HG02759 (cell line): Measurements from ENCODE around the gene SLC22A12.

Experiments used
- ATAC-seq: cut with Tn5 transposase; IDR thresholded peaks from one replicate; pipeline ENCODE4 v1.9.1; 2021; ENCODE audit warnings: mild to moderate bottlenecking, moderate library complexity; ENCODE audit not compliant: unreplicated experiment

The SLC22A12 gene

GRCh38 chr11:64602466-64603070, 11.5 kb downstream of the SLC22A12 start:
- no peak for ATAC-seq

- ATAC-seq: no peak
Observed at GRCh38 chr11:64603411-64604110, 12.5 kb downstream of the SLC22A12 start.

- ATAC-seq: no peak
Observed at GRCh38 chr11:64604458-64605243, 13.6 kb downstream of the SLC22A12 start.

GRCh38 chr11:64605244-64605560, 14.2 kb downstream of the SLC22A12 start:
- ATAC-seq: no peak

GRCh38 chr11:64605656-64606585, 14.9 kb downstream of the SLC22A12 start:
- ATAC-seq: no peak

GRCh38 chr11:64606796-64607380, 15.9 kb downstream of the SLC22A12 start:
- ATAC-seq: no peak

- ATAC-seq: no peak
Observed at GRCh38 chr11:64607381-64607985, 16.5 kb downstream of the SLC22A12 start.

GRCh38 chr11:64608046-64608445, 17.0 kb downstream of the SLC22A12 start:
- no peak for ATAC-seq

- ATAC-seq: no peak
Observed at GRCh38 chr11:64608636-64609035, 17.6 kb downstream of the SLC22A12 start.

- no peak for ATAC-seq
Observed at GRCh38 chr11:64609436-64610047, 18.5 kb downstream of the SLC22A12 start.

- no peak for ATAC-seq
Observed at GRCh38 chr11:64610596-64610995, 19.6 kb downstream of the SLC22A12 start.

- no peak for ATAC-seq
Observed at GRCh38 chr11:64611176-64611575, 20.2 kb downstream of the SLC22A12 start.

- no peak for ATAC-seq
Observed at GRCh38 chr11:64611869-64612646, 21.0 kb downstream of the SLC22A12 start.

- no peak for ATAC-seq
Observed at GRCh38 chr11:64613648-64614047, 22.6 kb downstream of the SLC22A12 start.

- no peak for ATAC-seq
Observed at GRCh38 chr11:64614917-64615316, 23.9 kb downstream of the SLC22A12 start.

GRCh38 chr11:64616817-64617216, 25.8 kb downstream of the SLC22A12 start:
- no peak for ATAC-seq

GRCh38 chr11:64619196-64619595, 28.2 kb downstream of the SLC22A12 start:
- ATAC-seq: no peak

- no peak for ATAC-seq
Observed at GRCh38 chr11:64619811-64620380, 28.9 kb downstream of the SLC22A12 start.
